OCI-LY3 (cell line): Measurements from ENCODE around the gene COLGALT1.

ENCODE experiments used
- EZH2phosphoT487 ChIP-seq: fragments of 200-600 bp; shearing (Covaris generic); IDR thresholded peaks from 2 replicates; pipeline ENCODE4 v1.6.1; 2018; ENCODE audit warnings: antibody characterized with exemption, mixed run types, low read depth
- TF ChIP-seq, protein P1 (sequence below): fragments of 200-600, 300-600 bp; sonication (generic); IDR thresholded peaks from 2 replicates; pipeline ENCODE4 v1.5.1; 2014; ENCODE audit warnings: antibody characterized with exemption, low read length, low read depth

DNA sequence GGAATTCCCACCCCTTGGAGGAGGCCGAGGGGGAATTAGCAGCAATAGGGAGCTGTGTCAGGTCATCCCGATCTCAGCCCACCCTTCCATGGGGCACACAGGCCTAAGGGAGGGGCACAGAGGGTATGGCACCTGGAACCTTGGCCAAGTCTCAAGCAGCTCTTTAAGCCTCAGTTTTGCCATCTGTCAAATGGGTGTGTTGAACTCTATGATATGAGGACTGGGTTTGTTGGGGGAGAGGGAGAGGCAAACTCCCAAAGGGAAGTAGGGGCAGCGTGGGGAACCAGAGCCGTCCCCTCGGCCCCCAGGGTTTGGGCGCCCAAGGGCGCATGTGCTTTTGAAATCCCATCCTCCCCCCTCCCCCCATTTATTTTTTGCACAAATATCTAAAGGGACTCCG is 49.7 kb downstream of the COLGALT1 start:
- TF ChIP-seq, protein P1, sequence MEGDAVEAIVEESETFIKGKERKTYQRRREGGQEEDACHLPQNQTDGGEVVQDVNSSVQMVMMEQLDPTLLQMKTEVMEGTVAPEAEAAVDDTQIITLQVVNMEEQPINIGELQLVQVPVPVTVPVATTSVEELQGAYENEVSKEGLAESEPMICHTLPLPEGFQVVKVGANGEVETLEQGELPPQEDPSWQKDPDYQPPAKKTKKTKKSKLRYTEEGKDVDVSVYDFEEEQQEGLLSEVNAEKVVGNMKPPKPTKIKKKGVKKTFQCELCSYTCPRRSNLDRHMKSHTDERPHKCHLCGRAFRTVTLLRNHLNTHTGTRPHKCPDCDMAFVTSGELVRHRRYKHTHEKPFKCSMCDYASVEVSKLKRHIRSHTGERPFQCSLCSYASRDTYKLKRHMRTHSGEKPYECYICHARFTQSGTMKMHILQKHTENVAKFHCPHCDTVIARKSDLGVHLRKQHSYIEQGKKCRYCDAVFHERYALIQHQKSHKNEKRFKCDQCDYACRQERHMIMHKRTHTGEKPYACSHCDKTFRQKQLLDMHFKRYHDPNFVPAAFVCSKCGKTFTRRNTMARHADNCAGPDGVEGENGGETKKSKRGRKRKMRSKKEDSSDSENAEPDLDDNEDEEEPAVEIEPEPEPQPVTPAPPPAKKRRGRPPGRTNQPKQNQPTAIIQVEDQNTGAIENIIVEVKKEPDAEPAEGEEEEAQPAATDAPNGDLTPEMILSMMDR: no peak
- no peak for TF ChIP-seq EZH2phosphoT487
